HK-2 (cell line): ENCODE measurements around the gene IGF2BP2.
"Not testable (repeated sequence)": the region's sequence is repeated elsewhere in the genome, so short reads cannot be mapped to it uniquely, and the experiment has no call there.

Source experiments
- DNase-seq: peaks from one replicate; pipeline ENCODE4 v3.0.0-alpha.2; 2018; ENCODE audit not compliant: unreplicated experiment

IGF2BP2 gene

GRCh38 chr3:185661296-185661695 lies 163.5 kb downstream of the IGF2BP2 start:
- DNase-seq: not testable (repeated sequence)

GRCh38 chr3:185659942-185660921 lies 164.6 kb downstream of the IGF2BP2 start:
- peak; percentile 80 for DNase-seq

- no peak for DNase-seq
These were observed 165.9 kb downstream of the IGF2BP2 start for GRCh38 chr3:185658943-185659342.

- DNase-seq: peak; percentile 86
These were observed 166.3 kb downstream of the IGF2BP2 start for GRCh38 chr3:185658504-185658912.

- no peak for DNase-seq
These were observed 166.9 kb downstream of the IGF2BP2 start for GRCh38 chr3:185657691-185658503.

GRCh38 chr3:185657211-185657610 lies 167.6 kb downstream of the IGF2BP2 start:
- DNase-seq: no peak

GRCh38 chr3:185656321-185656840 lies 168.5 kb downstream of the IGF2BP2 start:
- no peak for DNase-seq

GRCh38 chr3:185655426-185656320 lies 169.2 kb downstream of the IGF2BP2 start:
- no peak for DNase-seq

- no peak for DNase-seq
These were observed 170.1 kb downstream of the IGF2BP2 start for GRCh38 chr3:185654758-185655145.

GRCh38 chr3:185653949-185654757 lies 170.7 kb downstream of the IGF2BP2 start:
- DNase-seq: no peak

GRCh38 chr3:185651971-185652370 lies 172.9 kb downstream of the IGF2BP2 start:
- DNase-seq: no peak

GRCh38 chr3:185649414-185649813 lies 175.4 kb downstream of the IGF2BP2 start:
- no peak for DNase-seq

- DNase-seq: no peak
These were observed 176.4 kb downstream of the IGF2BP2 start for GRCh38 chr3:185648396-185648795.

- DNase-seq: no peak
These were observed 177.0 kb downstream of the IGF2BP2 start for GRCh38 chr3:185647880-185648210.

- DNase-seq: no peak
These were observed 177.5 kb downstream of the IGF2BP2 start for GRCh38 chr3:185647134-185647879.

- DNase-seq: no peak
These were observed 178.3 kb downstream of the IGF2BP2 start for GRCh38 chr3:185646382-185647133.

- no peak for DNase-seq
These were observed 179.1 kb downstream of the IGF2BP2 start for GRCh38 chr3:185645596-185646381.

- DNase-seq: not testable (repeated sequence)
These were observed 179.7 kb downstream of the IGF2BP2 start for GRCh38 chr3:185645191-185645590.
